ENCODE measurements around the gene HORMAD2. TPM values are rescaled to one million over a fixed set of nuclear protein-coding genes. Genes with fewer than 3 reads are reported as not detected.

Gene HORMAD2
- total RNA-seq, 1 donor from 2014 or later, result not detected

GRCh38 chr22:30159561-30160353, 79.5 kb downstream of the HORMAD2 start:
- H3K36me3 Mint-ChIP-seq (ENCODE audit: unreplicated experiment), result no peaks in the 10 kb centered on the region
- peak overlapping the region; percentile 97 for H3K27ac Mint-ChIP-seq (ENCODE audit: unreplicated experiment)
- peaks cover 29% of the 10 kb centered on the region for H3K4me1 Mint-ChIP-seq (ENCODE audit: unreplicated experiment)
- no peak for DNase-seq (ENCODE audit: extremely low spot score, unreplicated experiment)
- H3K4me3 Mint-ChIP-seq (ENCODE audit: unreplicated experiment), result no peak overlapping the region
- no peaks in the 10 kb centered on the region for H3K27me3 Mint-ChIP-seq (ENCODE audit: unreplicated experiment)
- TF ChIP-seq CTCF (IDR thresholded peaks at IDR 0.05), result no peak
- H3K9me3 Mint-ChIP-seq (ENCODE audit: unreplicated experiment), result no peaks in the 10 kb centered on the region

GRCh38 chr22:30161051-30161469, 80.8 kb downstream of the HORMAD2 start:
- Mint-ChIP-seq H3K36me3 (ENCODE audit: unreplicated experiment) (no peaks in the 10 kb centered on the region), H3K4me3 (ENCODE audit: unreplicated experiment) (no peak overlapping the region), H3K4me1 (ENCODE audit: unreplicated experiment) (peaks cover 29% of the 10 kb centered on the region), H3K9me3 (ENCODE audit: unreplicated experiment) (peaks cover 5% of the 10 kb centered on the region), H3K27ac (ENCODE audit: unreplicated experiment) (peak overlapping the region; percentile 65), H3K27me3 (ENCODE audit: unreplicated experiment) (no peaks in the 10 kb centered on the region)
- DNase-seq (ENCODE audit: extremely low spot score, unreplicated experiment), result no peak
- TF ChIP-seq CTCF (IDR thresholded peaks at IDR 0.05), result no peak

- TF ChIP-seq CTCF (IDR thresholded peaks at IDR 0.05), result no peak
- no peak overlapping the region for H3K4me3 Mint-ChIP-seq (ENCODE audit: unreplicated experiment)
- peak overlapping the region; percentile 81 for H3K27ac Mint-ChIP-seq (ENCODE audit: unreplicated experiment)
- no peaks in the 10 kb centered on the region for H3K36me3 Mint-ChIP-seq (ENCODE audit: unreplicated experiment)
- H3K27me3 Mint-ChIP-seq (ENCODE audit: unreplicated experiment), result no peaks in the 10 kb centered on the region
- no peak for DNase-seq (ENCODE audit: extremely low spot score, unreplicated experiment)
- H3K4me1 Mint-ChIP-seq (ENCODE audit: unreplicated experiment), result peaks cover 17% of the 10 kb centered on the region
- H3K9me3 Mint-ChIP-seq (ENCODE audit: unreplicated experiment), result peaks cover 5% of the 10 kb centered on the region
Observed at GRCh38 chr22:30167296-30167695, 87.0 kb downstream of the HORMAD2 start.

GRCh38 chr22:30167734-30168133, 87.5 kb downstream of the HORMAD2 start:
- H3K4me1 Mint-ChIP-seq (ENCODE audit: unreplicated experiment), result peaks cover 17% of the 10 kb centered on the region
- no peak for TF ChIP-seq CTCF (IDR thresholded peaks at IDR 0.05)
- no peak overlapping the region for H3K4me3 Mint-ChIP-seq (ENCODE audit: unreplicated experiment)
- H3K36me3 Mint-ChIP-seq (ENCODE audit: unreplicated experiment), result no peaks in the 10 kb centered on the region
- H3K9me3 Mint-ChIP-seq (ENCODE audit: unreplicated experiment), result peaks cover 5% of the 10 kb centered on the region
- peak overlapping the region; percentile 81 for H3K27ac Mint-ChIP-seq (ENCODE audit: unreplicated experiment)
- no peak for DNase-seq (ENCODE audit: extremely low spot score, unreplicated experiment)
- no peaks in the 10 kb centered on the region for H3K27me3 Mint-ChIP-seq (ENCODE audit: unreplicated experiment)

- Mint-ChIP-seq H3K36me3 (ENCODE audit: unreplicated experiment) (no peaks in the 10 kb centered on the region), H3K9me3 (ENCODE audit: unreplicated experiment) (peaks cover 5% of the 10 kb centered on the region), H3K4me1 (ENCODE audit: unreplicated experiment) (peaks cover 15% of the 10 kb centered on the region), H3K4me3 (ENCODE audit: unreplicated experiment) (no peak overlapping the region), H3K27me3 (ENCODE audit: unreplicated experiment) (no peaks in the 10 kb centered on the region), H3K27ac (ENCODE audit: unreplicated experiment) (no peak overlapping the region)
- DNase-seq (ENCODE audit: extremely low spot score, unreplicated experiment), result no peak
- no peak for TF ChIP-seq CTCF (IDR thresholded peaks at IDR 0.05)
Observed at GRCh38 chr22:30169002-30169401, 88.7 kb downstream of the HORMAD2 start.

Data from osteocyte (in vitro differentiated cells).